GM18519 (cell line): ENCODE measurements around the gene WASF2.
"Not testable (repeated sequence)": the region's sequence is repeated elsewhere in the genome, so short reads cannot be mapped to it uniquely, and the experiment has no call there.

Experiments
- ATAC-seq: cut with Tn5 transposase; IDR thresholded peaks from one replicate; pipeline ENCODE4 v1.9.1; 2021; ENCODE audit warnings: mild to moderate bottlenecking, moderate library complexity; ENCODE audit not compliant: unreplicated experiment, low FRiP score

The WASF2 gene

DNA sequence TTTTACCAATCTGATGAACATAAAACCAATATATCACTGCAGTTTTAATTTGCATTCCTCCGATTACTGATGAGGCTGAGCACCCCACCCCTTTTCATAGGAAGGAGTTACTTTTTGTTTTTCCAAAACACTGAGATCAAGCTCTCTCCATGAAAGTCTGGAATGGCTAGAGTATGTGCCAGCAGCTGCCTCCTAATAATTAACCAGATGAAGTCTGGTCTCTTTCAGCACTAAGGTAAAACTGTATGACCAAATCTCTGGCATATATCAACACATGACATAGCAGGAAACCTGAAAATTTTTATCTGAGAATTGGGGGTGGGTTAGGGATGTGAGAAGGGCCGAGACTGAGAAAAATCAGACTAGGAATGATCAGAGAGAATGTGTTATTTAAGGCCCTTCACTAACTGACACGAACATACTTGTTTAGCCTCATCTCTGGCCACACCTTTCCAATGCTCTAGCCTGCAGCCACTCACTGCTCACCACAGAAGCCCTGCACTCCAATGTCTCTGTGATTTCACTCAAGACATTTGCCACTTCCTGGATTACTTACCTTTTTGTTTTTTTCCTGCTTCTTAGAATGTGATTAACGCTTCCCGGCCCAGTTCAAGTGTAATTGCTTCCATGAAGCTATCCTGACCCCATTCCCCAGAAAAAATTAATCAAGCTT is 34.7 kb downstream of the WASF2 start:
- ATAC-seq: no peak

DNA sequence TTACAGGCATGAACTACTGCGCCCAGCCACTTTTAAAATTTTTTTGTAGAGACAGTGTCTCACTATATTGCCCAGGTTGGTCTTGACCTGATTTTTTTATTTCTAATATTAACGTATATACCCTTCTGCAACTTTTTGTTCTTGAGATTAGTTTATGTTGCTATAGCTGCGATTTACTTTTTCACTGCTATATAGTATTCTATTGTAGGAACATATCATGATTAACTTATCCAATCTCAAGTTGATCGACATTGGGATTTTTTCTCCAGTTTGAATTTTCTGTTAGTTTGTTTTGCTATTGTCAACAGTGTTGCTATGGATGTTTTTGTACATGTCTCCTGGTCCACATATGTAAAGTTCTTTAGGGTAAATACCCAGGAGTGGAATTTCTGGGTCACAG is 35.4 kb downstream of the WASF2 start:
- ATAC-seq: no peak

DNA sequence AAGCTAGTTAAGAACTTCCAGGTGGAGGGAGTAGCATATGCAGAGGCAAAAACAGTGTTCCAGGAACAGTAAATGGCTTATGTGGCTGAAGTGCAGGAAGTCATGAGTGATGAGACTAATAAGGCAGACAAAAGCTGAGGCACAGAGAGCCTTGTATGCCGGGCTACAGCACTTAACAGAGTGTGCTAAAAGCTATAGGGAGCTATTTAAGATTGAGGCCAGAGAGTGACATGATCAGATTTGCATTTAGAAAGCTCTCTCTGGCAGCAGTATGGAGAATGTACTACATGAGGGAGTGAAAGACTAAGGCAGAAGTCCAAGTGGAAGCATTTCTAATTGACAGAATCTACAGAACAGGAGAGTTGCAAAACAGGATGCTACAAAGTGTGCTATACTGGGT is 38.6 kb downstream of the WASF2 start:
- ATAC-seq: no peak

DNA sequence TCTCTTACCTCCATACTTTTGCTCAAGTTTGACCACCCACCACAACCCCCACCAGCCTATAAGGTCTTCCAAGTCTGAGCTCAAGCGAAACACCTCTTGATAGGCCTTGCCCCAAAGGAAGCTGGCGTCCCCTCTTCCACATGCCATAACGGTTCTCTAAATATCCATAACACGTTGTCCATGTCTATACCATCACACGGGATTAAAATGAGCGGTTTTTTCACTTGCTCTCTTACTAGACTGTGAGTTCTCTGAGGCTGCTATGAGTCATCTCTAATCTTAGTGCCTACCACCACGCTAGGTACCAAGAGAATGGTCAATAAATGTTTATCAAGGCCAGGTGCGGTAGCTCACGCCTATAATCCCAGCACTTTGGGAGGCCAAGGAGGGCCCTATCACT is 41.0 kb downstream of the WASF2 start:
- ATAC-seq: no peak

DNA sequence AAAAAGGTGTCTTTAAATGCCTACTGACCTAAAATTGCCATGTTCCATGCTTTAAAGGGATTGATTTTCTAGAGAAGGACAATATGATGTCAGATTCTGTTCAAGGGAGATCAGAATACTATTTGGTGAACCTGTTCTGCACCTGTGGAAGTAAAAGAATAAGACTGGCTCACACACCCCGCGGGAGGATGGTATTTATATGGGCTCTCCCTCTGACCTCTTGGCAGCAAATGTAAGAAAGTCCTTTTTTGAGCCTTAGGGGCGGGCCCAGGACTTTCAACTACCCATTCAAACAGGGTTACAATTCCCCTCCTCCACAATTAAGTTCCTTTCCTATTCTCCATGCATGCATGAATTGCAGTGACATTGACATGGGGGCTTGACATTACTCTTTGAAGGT is 42.1 kb downstream of the WASF2 start:
- no peak for ATAC-seq

DNA sequence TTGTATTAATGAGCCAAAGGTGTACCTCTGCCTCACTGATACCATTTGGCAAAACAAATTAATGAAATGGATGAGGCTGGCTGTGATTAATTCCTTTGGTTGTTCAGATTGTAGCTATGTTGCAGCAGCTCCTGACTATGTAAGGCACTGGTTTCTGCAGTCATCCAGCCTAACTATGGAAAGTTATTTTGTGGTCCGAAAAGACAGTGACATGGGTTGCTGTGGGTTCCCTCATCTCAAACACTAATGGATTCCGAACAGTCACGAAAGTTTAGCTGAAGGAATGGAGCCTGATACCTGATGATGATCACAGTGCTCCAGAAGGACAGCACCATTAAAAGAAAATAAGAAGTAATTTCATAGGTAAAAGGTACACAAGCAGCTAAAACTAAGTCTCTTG is 42.6 kb downstream of the WASF2 start:
- ATAC-seq: no peak

DNA sequence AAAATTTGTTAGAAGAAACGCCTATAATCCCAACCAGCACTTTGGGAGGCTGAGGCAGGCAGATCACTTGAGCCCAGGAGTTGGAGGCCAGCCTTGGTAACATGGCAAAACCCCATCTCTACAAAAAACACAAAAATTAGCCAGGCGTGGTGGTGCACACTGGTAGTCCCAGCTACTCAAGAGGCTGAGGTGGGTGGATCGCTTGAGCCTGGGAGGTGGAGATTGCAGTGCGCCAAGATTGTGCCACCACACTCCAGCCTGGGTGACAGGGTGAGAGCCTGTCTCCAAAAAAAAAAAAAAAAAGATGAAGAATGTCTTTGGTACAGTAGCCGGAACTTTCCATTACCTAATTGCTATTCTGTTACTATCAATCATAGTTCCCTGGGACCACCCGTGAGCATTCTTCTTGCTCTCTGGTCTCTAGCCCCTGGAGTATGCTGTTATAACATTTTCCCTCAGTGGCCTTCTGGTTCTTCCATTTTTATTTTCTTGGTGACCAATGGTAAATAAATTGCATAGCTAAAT is 43.4 kb downstream of the WASF2 start:
- no peak for ATAC-seq

DNA sequence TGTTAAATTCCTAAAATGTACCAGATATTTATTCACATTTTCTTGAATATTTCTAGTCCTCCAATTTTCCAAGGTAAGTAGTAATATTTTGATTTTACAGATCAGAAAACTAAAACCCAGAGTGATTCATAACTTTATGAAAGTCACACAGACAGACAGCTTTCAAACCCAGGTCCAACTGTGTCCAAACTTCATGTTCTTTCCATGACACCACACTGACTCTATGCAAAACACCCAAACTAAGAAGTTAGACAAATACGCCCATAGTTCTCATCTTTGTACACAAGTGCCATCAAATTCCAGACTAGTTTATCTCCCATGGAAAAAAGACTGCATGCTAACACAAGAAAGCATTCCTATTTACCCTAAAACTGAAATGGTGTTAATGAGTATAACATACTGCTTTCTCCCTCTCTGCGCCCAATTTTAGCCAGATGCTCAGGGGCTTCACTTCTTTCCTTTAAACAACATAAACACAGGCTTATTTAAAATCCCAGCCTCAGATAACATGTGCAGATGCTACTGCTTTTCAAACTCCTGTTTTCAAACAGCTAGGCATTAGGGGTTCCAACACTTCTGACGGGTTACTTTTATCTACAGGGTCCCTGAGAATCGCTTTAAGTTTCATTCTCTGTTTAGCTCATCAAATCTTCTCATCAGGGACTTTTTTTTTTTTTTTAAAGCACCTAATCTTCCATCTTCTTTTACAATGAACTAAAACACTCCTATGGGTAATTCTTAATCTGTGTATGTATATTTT is 44.6 kb downstream of the WASF2 start:
- ATAC-seq: no peak

DNA sequence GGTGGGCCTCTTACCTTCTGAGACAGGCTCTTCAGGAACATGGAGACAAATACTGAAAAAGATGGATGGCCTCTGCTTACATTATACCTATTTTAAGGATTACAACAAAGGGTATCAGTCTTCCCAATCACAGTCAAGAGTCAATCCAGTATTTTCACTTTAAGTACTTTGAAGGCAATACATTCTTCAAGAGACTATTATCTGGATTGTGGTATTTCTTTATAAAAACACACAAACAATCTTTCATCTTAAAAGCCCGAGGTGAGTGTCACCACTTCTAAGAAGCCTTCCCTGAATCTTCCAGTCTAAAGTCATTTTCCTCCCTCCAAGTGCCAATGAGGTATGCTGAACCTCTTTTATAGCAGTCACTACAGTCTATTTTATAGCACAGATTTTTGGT is 45.3 kb downstream of the WASF2 start:
- ATAC-seq: no peak

DNA sequence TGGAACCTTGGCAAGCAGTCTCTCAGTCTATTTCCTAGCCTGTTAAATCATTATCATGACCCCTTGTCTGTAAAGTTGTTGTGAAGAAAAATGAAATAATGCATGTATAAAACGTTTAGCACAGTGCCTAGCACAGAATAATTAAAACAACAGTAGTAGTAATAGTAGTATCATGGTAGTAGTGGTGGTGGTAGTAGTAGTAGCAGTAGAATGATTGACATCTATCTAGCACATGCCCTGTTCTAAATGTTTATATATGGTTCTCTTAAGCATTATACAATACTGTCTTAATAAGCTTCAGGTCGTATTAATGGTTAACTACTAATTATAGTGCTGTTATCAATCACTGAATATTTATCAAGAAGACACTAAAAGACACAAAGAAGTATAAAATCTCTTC is 50.8 kb downstream of the WASF2 start:
- ATAC-seq: no peak

DNA sequence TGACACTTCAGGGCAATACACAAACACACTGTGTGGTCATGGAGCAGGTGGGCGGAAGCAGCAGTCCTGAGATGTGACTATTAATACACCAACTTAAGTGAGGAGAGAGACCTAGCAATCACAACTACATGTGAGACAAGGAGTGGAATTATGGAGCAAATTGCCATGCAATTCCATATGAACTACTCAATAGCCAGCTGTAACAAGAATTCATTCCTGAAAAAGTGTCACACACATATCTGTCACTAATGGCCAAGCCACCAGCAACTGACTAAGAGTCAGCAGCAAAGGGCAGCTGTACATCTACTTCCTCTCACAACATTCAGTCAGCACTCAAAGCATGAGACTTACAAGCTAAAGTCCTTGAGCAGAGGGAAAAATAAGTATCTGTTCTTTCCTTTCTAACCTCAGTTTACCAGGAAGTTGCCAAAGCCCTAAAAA is 51.3 kb downstream of the WASF2 start:
- ATAC-seq: no peak

DNA sequence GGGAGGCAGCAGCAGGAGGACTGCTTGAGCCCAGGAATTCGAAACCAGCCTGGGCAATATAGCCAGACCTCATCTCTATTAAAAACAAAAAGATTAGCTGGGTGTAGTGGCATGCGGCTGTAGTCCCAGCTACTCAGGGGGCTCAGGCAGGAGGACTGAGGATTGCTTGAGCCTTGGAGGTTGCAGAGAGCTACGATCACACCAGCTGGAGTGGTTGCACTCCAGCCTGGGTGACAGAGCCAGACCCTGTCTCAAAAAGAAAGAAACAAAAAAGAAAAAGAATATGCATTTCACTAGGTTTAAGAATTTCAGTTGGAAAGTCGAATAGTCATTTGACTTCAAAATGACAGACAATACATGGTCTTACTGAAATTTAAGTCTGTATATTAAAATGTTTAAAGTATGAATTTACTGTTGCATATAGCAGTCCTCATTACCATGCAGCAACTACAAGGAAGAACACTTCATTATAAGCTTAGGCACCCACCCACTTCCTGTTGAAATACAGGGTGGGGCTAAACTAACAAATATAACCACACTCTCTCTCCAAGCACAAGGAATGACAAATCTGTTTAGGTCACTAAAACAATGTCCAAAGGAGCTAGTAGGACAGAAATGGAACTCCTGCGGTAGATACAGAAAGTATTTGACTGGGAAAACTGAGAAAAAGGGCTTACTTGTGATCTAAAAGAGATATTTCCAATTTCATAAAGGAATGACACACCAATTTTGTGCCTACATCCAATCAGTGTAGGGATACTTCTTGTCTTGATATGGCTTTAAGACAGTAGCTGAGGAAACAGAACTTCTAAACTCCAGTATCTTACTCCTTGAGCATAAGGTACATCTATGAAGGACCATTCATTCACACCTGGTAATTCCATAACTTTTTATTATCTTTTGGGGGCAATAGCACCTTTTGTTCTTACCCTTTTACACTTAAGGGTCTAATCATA is 53.5 kb downstream of the WASF2 start:
- ATAC-seq: no peak

DNA sequence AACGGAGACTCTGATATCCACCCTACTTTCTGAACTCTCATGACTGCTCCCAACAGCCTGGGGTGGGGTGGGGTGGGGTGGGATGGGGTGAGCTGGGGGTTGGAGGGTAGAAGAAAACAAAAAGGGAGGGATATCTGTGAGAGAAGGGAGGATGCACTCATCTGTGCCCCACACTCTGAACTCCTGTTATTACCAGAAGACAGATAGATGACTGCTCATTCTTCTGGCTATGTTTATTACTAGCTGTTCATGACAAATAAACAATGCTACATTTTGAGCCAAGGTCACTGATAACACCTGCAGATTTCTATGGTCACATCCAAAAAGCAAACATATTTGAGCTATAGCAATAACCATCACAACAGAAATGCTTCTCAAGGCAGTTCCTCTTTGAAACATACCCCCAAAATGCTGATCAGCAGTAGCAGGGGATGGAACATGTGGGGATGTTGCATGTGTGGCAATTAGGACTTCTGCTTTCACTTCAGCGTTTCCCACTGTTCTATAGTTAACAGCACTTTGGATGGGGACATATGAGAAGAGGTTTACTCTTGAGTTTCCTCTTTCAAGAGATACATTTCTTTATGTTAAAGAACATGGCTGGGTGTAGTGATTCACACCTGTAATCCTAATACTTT is 54.3 kb downstream of the WASF2 start:
- ATAC-seq: no peak

DNA sequence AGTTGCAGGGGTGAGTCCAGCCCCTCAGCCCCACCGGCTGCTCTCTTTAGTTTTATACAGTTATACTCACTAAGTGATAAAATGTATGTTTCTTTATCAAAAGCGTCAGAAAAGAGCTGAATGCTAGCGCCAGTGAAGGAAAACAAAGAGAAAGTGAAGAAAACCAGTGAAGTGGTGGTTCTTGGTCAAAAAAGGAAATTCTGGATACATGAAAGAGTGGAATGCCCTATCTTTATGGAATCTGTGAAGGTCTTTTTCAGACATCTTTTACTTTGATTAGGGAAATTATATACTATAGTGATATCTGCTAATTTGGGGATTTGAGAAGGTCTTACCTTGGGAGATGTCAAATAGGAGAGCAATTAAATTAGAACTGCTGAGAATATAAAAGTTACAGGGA is 56.3 kb downstream of the WASF2 start:
- no peak for ATAC-seq

DNA sequence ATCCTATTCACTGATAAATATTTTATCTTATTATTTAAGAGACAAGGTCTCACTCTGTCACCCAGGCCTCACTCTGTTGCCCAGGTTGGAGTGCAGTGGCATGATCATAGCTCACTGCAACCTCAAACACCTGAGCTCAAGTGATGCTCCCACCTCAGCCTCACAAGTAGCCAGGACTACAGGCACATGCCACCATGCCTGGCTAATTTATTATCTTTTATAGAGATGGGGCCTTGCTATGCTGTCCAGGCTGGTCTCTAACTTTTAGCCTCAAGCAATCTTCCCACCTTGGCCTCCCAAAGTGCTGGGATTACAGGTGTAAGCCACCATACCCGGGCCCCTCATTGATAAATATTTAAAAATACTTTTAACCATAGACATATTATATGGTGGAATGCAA is 57.2 kb downstream of the WASF2 start:
- ATAC-seq: not testable (repeated sequence)

DNA sequence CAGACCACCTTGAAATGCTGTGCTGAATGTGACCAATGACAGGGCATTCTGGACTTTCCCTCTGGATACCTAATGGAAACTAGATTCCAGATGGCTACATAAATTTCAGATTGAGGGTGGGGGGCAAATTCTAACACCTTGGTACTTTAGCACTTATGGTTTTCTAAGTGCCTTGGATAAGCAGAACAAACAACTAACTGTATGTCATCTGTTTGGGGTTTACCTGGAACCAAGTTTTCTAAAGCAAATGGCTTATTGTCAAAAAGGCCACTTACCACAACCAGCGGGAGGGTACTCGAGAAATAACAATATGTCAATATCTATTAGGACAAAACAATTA is 58.4 kb downstream of the WASF2 start:
- no peak for ATAC-seq

DNA sequence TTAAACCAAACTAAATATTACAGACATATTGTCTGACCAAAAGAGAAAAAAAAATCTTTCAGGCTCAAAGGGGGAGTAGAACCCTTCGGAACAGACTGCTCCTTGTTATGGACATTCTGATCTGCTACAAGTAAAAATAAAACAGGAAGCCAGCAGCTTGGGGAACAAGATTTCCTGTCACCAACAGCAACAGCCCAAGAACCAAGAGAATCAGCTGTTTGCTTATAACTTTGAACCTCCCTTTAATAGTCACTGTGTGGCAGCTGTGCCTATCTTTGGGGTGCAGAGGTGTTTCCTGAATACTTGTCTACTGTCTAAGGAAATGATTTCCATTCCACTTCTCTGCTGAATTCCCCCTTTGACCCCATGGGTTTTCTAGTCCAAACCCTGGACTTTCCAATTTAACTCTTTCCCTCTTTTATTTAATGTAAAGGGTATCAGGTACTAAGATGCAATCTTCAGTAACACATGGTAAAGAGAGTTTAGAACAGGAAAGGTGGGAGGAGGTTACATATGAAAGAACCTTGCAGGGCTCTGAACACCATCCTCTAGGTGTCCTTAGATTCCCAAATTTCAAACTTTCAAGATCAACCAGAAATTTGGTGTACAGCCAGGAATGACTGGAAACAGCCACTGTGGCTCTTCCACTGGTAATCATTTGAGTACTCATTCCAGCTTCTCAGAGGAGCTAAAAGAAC is 58.9 kb downstream of the WASF2 start:
- ATAC-seq: no peak

DNA sequence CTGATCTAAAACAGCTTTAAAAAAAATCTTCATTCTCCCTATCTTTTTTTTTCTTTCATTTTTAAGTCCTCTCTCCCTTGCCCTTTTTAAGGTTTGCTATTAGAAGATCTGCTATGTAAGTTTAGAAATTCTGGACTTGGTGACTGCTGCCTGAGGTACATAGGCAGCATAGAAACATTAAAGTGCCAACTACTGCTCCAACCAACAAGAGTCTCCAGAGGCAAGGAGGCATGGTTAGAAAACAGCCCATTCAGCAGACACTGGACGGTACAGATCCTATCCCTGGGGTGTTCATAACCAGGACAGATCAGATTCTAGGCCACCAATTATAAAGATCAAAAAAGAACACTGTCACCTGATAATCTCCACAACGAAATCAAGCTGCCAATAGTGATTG is 60.9 kb downstream of the WASF2 start:
- ATAC-seq: no peak

DNA sequence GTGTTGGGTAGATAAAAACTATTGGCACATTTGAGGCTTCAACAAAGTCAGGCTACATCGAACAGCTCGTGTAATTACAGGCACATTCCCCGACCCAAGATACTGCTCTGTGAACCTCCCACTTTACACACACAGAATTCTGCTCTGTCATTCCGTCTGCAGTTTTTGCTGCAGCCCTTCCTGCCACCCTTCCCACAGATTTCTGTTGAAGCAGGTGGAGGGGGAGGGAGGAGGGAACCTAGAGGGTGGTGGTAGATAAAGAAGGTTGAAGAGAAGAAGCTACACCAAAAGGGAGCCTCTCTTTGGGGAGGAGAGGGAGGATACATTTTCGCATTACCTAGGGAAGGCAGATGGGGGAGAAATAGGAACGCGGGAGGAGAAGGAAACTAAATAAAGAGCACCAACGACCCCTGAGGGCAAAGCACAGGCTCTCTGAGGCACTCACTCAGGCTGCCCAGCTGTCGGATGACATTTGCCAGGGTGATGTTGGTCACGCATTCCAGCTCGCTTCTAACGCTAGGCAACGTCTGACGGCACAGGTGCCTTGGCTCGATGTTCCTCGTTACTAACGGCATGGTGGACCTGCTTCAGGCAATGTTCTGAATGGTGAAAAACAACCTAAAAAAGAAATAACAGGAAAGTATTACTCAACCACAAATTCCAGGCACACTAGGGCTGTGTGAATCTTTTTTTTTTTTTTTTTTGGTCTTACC is 61.5 kb downstream of the WASF2 start:
- ATAC-seq: no peak
